ENCODE measurements around the gene ATE1.

DNA sequence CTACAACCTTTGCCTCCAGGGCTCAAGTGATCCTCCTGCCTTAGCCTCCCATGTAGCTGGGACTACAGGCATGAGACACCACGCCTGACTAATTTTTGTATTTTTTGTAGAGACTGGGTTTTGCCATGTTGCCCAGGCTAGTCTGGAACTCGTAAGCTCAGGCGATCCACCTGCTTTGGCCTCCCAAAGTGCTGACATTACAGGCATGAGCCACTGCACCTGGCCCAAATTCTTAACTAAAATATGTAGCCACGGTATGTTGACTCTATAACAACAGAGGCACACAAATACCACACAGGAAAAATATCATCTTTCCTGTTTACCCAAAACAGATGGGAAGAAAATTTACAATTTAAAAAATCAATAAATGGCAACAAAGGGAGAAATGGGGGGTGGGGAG lies 115.8 kb downstream of the ATE1 start:
- TF ChIP-seq, protein P1, sequence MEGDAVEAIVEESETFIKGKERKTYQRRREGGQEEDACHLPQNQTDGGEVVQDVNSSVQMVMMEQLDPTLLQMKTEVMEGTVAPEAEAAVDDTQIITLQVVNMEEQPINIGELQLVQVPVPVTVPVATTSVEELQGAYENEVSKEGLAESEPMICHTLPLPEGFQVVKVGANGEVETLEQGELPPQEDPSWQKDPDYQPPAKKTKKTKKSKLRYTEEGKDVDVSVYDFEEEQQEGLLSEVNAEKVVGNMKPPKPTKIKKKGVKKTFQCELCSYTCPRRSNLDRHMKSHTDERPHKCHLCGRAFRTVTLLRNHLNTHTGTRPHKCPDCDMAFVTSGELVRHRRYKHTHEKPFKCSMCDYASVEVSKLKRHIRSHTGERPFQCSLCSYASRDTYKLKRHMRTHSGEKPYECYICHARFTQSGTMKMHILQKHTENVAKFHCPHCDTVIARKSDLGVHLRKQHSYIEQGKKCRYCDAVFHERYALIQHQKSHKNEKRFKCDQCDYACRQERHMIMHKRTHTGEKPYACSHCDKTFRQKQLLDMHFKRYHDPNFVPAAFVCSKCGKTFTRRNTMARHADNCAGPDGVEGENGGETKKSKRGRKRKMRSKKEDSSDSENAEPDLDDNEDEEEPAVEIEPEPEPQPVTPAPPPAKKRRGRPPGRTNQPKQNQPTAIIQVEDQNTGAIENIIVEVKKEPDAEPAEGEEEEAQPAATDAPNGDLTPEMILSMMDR (conservative IDR thresholded peaks at IDR 0.05; ENCODE audit: low read depth in 2 of 2), result no peak
- TF ChIP-seq REST (IDR thresholded peaks at IDR 0.05; ENCODE audit: unreplicated experiment) (no peak), EZH2 (IDR thresholded peaks at IDR 0.05; ENCODE audit: low read depth, unreplicated experiment) (no peak), ZNF331 (CRISPR knock-in tag; IDR thresholded peaks at IDR 0.05; ENCODE audit: low read depth) (no peak), POLR2AphosphoS5 (IDR thresholded peaks at IDR 0.05; ENCODE audit: low read depth) (no peak), JUNB (IDR thresholded peaks at IDR 0.05; ENCODE audit: unreplicated experiment) (no peak), ZNF114 (CRISPR knock-in tag; IDR thresholded peaks at IDR 0.05) (no peak), ETS1 (IDR thresholded peaks at IDR 0.05) (no peak), CREB1 (CRISPR knock-in tag; IDR thresholded peaks at IDR 0.05; ENCODE audit: low read depth) (no peak), ZNF462 (CRISPR knock-in tag; IDR thresholded peaks at IDR 0.05) (no peak), EZH2phosphoT487 (IDR thresholded peaks at IDR 0.05; ENCODE audit: unreplicated experiment) (no peak)

Data from GM23338 (cell line).